ENCODE results near the gene IL33. TPM values are rescaled to one million over a fixed set of nuclear protein-coding genes. Genes with fewer than 3 reads are reported as not detected.

IL33 gene
- total and polyA plus RNA-seq, 4 donors: 16.5 to 154 (median 27.0) TPM

DNA sequence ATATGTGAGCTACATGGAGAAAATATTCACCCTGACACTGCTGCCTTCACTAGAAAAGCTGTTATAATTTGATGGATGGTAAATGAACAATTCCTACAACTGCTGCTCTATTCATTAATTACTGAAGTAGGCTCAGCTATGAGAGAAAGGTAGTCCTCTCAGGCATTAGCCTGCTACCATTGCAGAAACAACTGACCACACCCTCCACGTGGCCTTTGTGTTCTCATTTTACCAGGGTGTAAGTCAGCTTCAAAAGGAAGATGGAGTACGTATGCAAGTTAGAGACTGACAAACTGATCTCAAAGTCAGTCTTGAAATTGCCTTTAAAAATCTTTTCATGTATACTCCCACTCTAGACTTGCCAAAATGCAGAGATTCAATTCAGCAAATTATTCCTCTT, 86.3 kb downstream of the IL33 start:
- 25 to 58% methylated on average over 2 of the region's 2 CpGs for WGBS, 2 donors
- DNase-seq (no peak), ATAC-seq (ENCODE audit: insufficient read depth, low FRiP score) (no peak)
- H3K9ac ChIP-seq (ENCODE audit: insufficient read depth in 1 of 2, low read length in 2 of 2): no peak overlapping the region
- TF ChIP-seq, protein P1, sequence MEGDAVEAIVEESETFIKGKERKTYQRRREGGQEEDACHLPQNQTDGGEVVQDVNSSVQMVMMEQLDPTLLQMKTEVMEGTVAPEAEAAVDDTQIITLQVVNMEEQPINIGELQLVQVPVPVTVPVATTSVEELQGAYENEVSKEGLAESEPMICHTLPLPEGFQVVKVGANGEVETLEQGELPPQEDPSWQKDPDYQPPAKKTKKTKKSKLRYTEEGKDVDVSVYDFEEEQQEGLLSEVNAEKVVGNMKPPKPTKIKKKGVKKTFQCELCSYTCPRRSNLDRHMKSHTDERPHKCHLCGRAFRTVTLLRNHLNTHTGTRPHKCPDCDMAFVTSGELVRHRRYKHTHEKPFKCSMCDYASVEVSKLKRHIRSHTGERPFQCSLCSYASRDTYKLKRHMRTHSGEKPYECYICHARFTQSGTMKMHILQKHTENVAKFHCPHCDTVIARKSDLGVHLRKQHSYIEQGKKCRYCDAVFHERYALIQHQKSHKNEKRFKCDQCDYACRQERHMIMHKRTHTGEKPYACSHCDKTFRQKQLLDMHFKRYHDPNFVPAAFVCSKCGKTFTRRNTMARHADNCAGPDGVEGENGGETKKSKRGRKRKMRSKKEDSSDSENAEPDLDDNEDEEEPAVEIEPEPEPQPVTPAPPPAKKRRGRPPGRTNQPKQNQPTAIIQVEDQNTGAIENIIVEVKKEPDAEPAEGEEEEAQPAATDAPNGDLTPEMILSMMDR (IDR thresholded peaks at IDR 0.05; ENCODE audit: control extremely low read depth, extremely low read depth): no peak
- H3K4me3 ChIP-seq: no peak overlapping the region
- H3K4me1 ChIP-seq (ENCODE audit: control insufficient read depth in 5 of 5, insufficient read depth in 5 of 5, low read length in 5 of 5): no peaks in the 10 kb centered on the region
- H3K27ac ChIP-seq (ENCODE audit: low read depth in 1 of 2, low read length in 1 of 2): no peak overlapping the region
- H3K27me3 ChIP-seq (ENCODE audit: control insufficient read depth in 3 of 3, insufficient read depth in 3 of 3, low read length in 2 of 3): no peaks in the 10 kb centered on the region
- no peaks in the 10 kb centered on the region for H3K9me3 ChIP-seq (ENCODE audit: control insufficient read depth in 4 of 4, insufficient read depth in 3 of 4, low read length in 3 of 4)
- H3K36me3 ChIP-seq (ENCODE audit: control insufficient read depth in 4 of 4, insufficient read depth in 4 of 4, low read length in 4 of 4): no peaks in the 10 kb centered on the region

DNA sequence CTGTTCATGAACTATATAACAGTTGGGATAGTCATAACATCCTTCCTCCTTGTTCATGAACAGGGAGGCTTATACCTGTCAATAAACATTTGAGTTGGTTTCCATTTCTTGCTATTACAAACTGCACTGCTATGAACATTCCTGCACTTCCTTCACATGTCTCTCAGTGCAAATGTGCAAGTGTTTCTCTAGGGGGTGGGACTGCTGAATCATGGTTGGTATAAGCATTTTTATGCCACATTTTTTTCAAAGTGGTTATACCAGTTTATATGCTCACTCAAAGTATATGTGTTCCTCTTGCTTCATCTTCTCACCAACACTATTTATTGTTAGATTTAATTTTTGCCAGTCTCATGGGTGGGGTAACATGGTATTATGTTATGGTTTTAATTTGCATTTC, 86.8 kb downstream of the IL33 start:
- H3K36me3 ChIP-seq (ENCODE audit: control insufficient read depth in 4 of 4, insufficient read depth in 4 of 4, low read length in 4 of 4): no peaks in the 10 kb centered on the region
- H3K9ac ChIP-seq (ENCODE audit: insufficient read depth in 1 of 2, low read length in 2 of 2): no peak overlapping the region
- H3K4me1 ChIP-seq (ENCODE audit: control insufficient read depth in 5 of 5, insufficient read depth in 5 of 5, low read length in 5 of 5): no peaks in the 10 kb centered on the region
- H3K9me3 ChIP-seq (ENCODE audit: control insufficient read depth in 4 of 4, insufficient read depth in 3 of 4, low read length in 3 of 4): no peaks in the 10 kb centered on the region
- ATAC-seq (ENCODE audit: insufficient read depth, low FRiP score) (no peak), DNase-seq (peak in 2 of 3 donors; percentile 2 to 15)
- no peak overlapping the region for H3K27ac ChIP-seq (ENCODE audit: low read depth in 1 of 2, low read length in 1 of 2)
- H3K27me3 ChIP-seq (ENCODE audit: control insufficient read depth in 3 of 3, insufficient read depth in 3 of 3, low read length in 2 of 3): no peaks in the 10 kb centered on the region
- H3K4me3 ChIP-seq: no peak overlapping the region
- TF ChIP-seq, protein P1 (IDR thresholded peaks at IDR 0.05; ENCODE audit: control extremely low read depth, extremely low read depth): no peak

DNA sequence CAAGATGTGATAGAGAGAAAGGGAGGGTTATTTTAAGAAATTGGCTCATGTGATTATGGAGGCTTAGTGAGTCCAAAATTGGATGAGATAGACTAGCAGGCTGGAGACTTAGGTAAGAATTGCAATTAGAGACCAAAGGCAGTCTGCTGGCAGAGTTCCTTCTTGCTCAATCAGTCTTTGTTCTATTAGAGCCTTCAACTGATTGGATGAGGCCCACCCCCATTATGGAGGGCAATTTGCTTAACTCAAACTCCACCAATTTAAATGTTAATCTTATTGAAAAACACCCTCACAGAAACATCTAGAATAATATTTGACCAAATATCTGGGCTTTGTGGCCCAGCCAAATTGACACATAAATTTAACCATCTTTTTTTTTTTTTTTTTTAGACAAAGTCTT, 88.6 kb downstream of the IL33 start:
- no peaks in the 10 kb centered on the region for H3K4me1 ChIP-seq (ENCODE audit: control insufficient read depth in 5 of 5, insufficient read depth in 5 of 5, low read length in 5 of 5)
- H3K27me3 ChIP-seq (ENCODE audit: control insufficient read depth in 3 of 3, insufficient read depth in 3 of 3, low read length in 2 of 3): no peaks in the 10 kb centered on the region
- H3K27ac ChIP-seq (ENCODE audit: low read depth in 1 of 2, low read length in 1 of 2): no peak overlapping the region
- TF ChIP-seq, protein P1 (IDR thresholded peaks at IDR 0.05; ENCODE audit: control extremely low read depth, extremely low read depth): no peak
- DNase-seq (no peak), ATAC-seq (ENCODE audit: insufficient read depth, low FRiP score) (no peak)
- H3K9me3 ChIP-seq (ENCODE audit: control insufficient read depth in 4 of 4, insufficient read depth in 3 of 4, low read length in 3 of 4): no peaks in the 10 kb centered on the region
- H3K9ac ChIP-seq (ENCODE audit: insufficient read depth in 1 of 2, low read length in 2 of 2): no peak overlapping the region
- H3K4me3 ChIP-seq: no peak overlapping the region
- no peaks in the 10 kb centered on the region for H3K36me3 ChIP-seq (ENCODE audit: control insufficient read depth in 4 of 4, insufficient read depth in 4 of 4, low read length in 4 of 4)

DNA sequence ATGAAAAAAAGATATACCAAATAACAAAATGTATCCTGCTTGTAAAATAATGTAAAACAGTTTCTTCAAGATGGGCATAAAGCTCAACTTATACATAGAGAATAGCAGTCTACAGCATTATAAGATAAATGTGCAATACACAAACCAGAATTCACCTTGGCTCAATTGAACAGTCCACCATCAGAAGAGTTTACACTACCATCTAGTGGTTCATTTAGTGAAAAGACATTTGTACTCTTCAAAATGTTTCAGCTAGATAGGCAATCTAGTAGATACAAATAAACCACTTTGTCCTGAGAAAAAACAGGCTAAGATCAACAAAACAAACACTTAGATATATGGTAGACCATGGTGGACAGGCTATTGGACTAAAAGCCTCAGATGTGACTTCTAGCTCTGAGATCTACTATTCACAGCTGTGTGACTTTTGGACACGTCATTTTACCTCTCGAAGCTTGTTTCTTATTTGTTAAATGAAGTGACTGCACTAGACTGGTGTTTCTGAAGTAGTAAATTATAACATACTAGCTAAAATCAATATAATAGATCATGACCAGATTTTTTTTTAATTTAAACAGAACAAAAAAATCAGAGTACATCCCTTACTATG, 90.5 kb downstream of the IL33 start:
- Histone ChIP-seq H3K27me3 (ENCODE audit: control insufficient read depth in 3 of 3, insufficient read depth in 3 of 3, low read length in 2 of 3) (no peaks in the 10 kb centered on the region), H3K27ac (ENCODE audit: low read depth in 1 of 2, low read length in 1 of 2) (no peak overlapping the region), H3K4me1 (ENCODE audit: control insufficient read depth in 5 of 5, insufficient read depth in 5 of 5, low read length in 5 of 5) (no peaks in the 10 kb centered on the region), H3K9me3 (ENCODE audit: control insufficient read depth in 4 of 4, insufficient read depth in 3 of 4, low read length in 3 of 4) (no peaks in the 10 kb centered on the region), H3K9ac (ENCODE audit: insufficient read depth in 1 of 2, low read length in 2 of 2) (no peak overlapping the region), H3K4me3 (no peak overlapping the region), H3K36me3 (ENCODE audit: control insufficient read depth in 4 of 4, insufficient read depth in 4 of 4, low read length in 4 of 4) (no peaks in the 10 kb centered on the region)
- ATAC-seq (ENCODE audit: insufficient read depth, low FRiP score) (no peak), DNase-seq (peak in 2 of 3 donors; percentile 39 to 60)
- TF ChIP-seq, protein P1 (IDR thresholded peaks at IDR 0.05; ENCODE audit: control extremely low read depth, extremely low read depth): peak; percentile 25
- 95% methylated on average over 2 of the region's 2 CpGs for WGBS, 2 donors
